ENCODE data around the gene CLCN1. TPM values are rescaled to one million over a fixed set of nuclear protein-coding genes. Genes with fewer than 3 reads are reported as not detected.

Gene CLCN1
- total RNA-seq, 1 experiment from 2014 or later: not detected

- ChIA-PET CTCF (interaction anchor here (0.6 to 0.9 kb wide), 2 partner anchors 19 kb away, joined by 3 to 5 read pairs; no protein-coding TSS in a partner anchor), POLR2A (ENCODE audit: low non-redundant PET) (no interaction called here)
- intact Hi-C loops (cut with micrococcal nuclease; ENCODE audit: unreplicated experiment): no loop called here
- Histone ChIP-seq H3K27ac (ENCODE audit: low read depth, low read length, poor library complexity, severe bottlenecking) (no peak overlapping the region), H3K27me3 (replicated peaks; ENCODE audit: insufficient read depth, low read depth, low read length, poor library complexity) (peaks cover 59% of the 10 kb centered on the region), H3K9me3 (ENCODE audit: low read depth, low read length, poor library complexity, severe bottlenecking) (no peaks in the 10 kb centered on the region), H3K36me3 (ENCODE audit: insufficient read depth, low read length, poor library complexity, severe bottlenecking) (no peaks in the 10 kb centered on the region), H3K4me1 (ENCODE audit: insufficient read depth, low read length, poor library complexity, severe bottlenecking) (peaks cover 10% of the 10 kb centered on the region), H3K4me3 (ENCODE audit: low read depth, low read length, poor library complexity, severe bottlenecking) (peak overlapping the region; percentile 51)
- TF ChIP-seq EZH2 (IDR thresholded peaks at IDR 0.05; ENCODE audit: borderline replicate concordance, low read depth, low read length, poor library complexity, severe bottlenecking) (no peak), CTCF (conservative IDR thresholded peaks at IDR 0.05; ENCODE audit: low read depth, low read length) (no peak)
- DNase-seq (ENCODE audit: low spot score): no peak
- no TSS peak for BruUV-seq (replicated peaks)
Measured at GRCh38 chr7:143361552-143362130, 45.7 kb downstream of the CLCN1 start.

- H3K9me3 ChIP-seq (ENCODE audit: low read depth, low read length, poor library complexity, severe bottlenecking): no peaks in the 10 kb centered on the region
- intact Hi-C loops (cut with micrococcal nuclease; ENCODE audit: unreplicated experiment): no loop called here
- peak; percentile 19 for DNase-seq (ENCODE audit: low spot score)
- peak within 1 kb of the TSS; percentile 51 for H3K4me3 ChIP-seq (ENCODE audit: low read depth, low read length, poor library complexity, severe bottlenecking)
- no peak within 1 kb of the TSS for H3K27ac ChIP-seq (ENCODE audit: low read depth, low read length, poor library complexity, severe bottlenecking)
- H3K27me3 ChIP-seq (replicated peaks; ENCODE audit: insufficient read depth, low read depth, low read length, poor library complexity): peaks cover 59% of the 10 kb centered on the region
- POLR2A ChIA-PET (ENCODE audit: low non-redundant PET): no interaction called here
- CTCF ChIA-PET: interaction anchor here (0.9 kb wide), 1 partner anchor 18 kb away, joined by 3 read pairs; no protein-coding TSS in a partner anchor
- TF ChIP-seq EZH2 (IDR thresholded peaks at IDR 0.05; ENCODE audit: borderline replicate concordance, low read depth, low read length, poor library complexity, severe bottlenecking) (peak; percentile 60), CTCF (conservative IDR thresholded peaks at IDR 0.05; ENCODE audit: low read depth, low read length) (no peak)
- no TSS peak for BruUV-seq (replicated peaks)
- H3K36me3 ChIP-seq (ENCODE audit: insufficient read depth, low read length, poor library complexity, severe bottlenecking): no peaks in the 10 kb centered on the region
- peaks cover 10% of the 10 kb centered on the region for H3K4me1 ChIP-seq (ENCODE audit: insufficient read depth, low read length, poor library complexity, severe bottlenecking)
Measured at GRCh38 chr7:143362131-143363015, 46.5 kb downstream of the CLCN1 start, which contains the start of gene FAM131B. Gene FAM131B (minus strand): TSS chr7:143362713. CDS start chr7:143362603, 110 bp downstream.

- no peak overlapping the region for H3K27ac ChIP-seq (ENCODE audit: low read depth, low read length, poor library complexity, severe bottlenecking)
- H3K4me3 ChIP-seq (ENCODE audit: low read depth, low read length, poor library complexity, severe bottlenecking): peak overlapping the region; percentile 51
- H3K36me3 ChIP-seq (ENCODE audit: insufficient read depth, low read length, poor library complexity, severe bottlenecking): no peaks in the 10 kb centered on the region
- peaks cover 10% of the 10 kb centered on the region for H3K4me1 ChIP-seq (ENCODE audit: insufficient read depth, low read length, poor library complexity, severe bottlenecking)
- TF ChIP-seq EZH2 (IDR thresholded peaks at IDR 0.05; ENCODE audit: borderline replicate concordance, low read depth, low read length, poor library complexity, severe bottlenecking): peak; percentile 59
- no peak for TF ChIP-seq CTCF (conservative IDR thresholded peaks at IDR 0.05; ENCODE audit: low read depth, low read length)
- intact Hi-C loops (cut with micrococcal nuclease; ENCODE audit: unreplicated experiment): no loop called here
- H3K9me3 ChIP-seq (ENCODE audit: low read depth, low read length, poor library complexity, severe bottlenecking): no peaks in the 10 kb centered on the region
- no TSS peak for BruUV-seq (replicated peaks)
- peaks cover 59% of the 10 kb centered on the region for H3K27me3 ChIP-seq (replicated peaks; ENCODE audit: insufficient read depth, low read depth, low read length, poor library complexity)
- ChIA-PET CTCF (interaction anchor here (0.5 kb wide), 1 partner anchor 17 kb away, joined by 5 read pairs; no protein-coding TSS in a partner anchor), POLR2A (ENCODE audit: low non-redundant PET) (no interaction called here)
- no peak for DNase-seq (ENCODE audit: low spot score)
Measured at GRCh38 chr7:143363016-143363937, 47.4 kb downstream of the CLCN1 start.

Measured in A673 (cell line).